Fibroblast of villous mesenchyme (primary cell): Measurements from ENCODE around the gene HTRA2. TPM values are rescaled to one million over a fixed set of nuclear protein-coding genes. Genes with fewer than 3 reads are reported as not detected.
"Not testable (repeated sequence)": the region's sequence is repeated elsewhere in the genome, so short reads cannot be mapped to it uniquely, and the experiment has no call there.

Source experiments
- DNase-seq: peaks from one replicate; pipeline ENCODE4 v3.0.0-alpha.2; 2010; ENCODE audit warnings: low read depth
- H3K4me3 ChIP-seq: 2 replicates; pipeline ENCODE4 v1.5.1; 2011; ENCODE audit warnings: low read depth, mild to moderate bottlenecking, low read length
- total RNA-seq: library from RNA; depleted of rRNA; stranded (reverse); fragments of >200 nt; gene quantifications from 2 replicates; pipeline ENCODE4 v1.2.3, GENCODE V29; 2012
- TF ChIP-seq, protein P1 (sequence below): IDR thresholded peaks from 2 replicates; pipeline ENCODE4 v1.5.1; 2012; ENCODE audit warnings: low read depth, mild to moderate bottlenecking, low read length; ENCODE audit not compliant: insufficient read depth

The HTRA2 gene
- 36.7 and 40.2 TPM in 2 replicates for total RNA-seq

DNA sequence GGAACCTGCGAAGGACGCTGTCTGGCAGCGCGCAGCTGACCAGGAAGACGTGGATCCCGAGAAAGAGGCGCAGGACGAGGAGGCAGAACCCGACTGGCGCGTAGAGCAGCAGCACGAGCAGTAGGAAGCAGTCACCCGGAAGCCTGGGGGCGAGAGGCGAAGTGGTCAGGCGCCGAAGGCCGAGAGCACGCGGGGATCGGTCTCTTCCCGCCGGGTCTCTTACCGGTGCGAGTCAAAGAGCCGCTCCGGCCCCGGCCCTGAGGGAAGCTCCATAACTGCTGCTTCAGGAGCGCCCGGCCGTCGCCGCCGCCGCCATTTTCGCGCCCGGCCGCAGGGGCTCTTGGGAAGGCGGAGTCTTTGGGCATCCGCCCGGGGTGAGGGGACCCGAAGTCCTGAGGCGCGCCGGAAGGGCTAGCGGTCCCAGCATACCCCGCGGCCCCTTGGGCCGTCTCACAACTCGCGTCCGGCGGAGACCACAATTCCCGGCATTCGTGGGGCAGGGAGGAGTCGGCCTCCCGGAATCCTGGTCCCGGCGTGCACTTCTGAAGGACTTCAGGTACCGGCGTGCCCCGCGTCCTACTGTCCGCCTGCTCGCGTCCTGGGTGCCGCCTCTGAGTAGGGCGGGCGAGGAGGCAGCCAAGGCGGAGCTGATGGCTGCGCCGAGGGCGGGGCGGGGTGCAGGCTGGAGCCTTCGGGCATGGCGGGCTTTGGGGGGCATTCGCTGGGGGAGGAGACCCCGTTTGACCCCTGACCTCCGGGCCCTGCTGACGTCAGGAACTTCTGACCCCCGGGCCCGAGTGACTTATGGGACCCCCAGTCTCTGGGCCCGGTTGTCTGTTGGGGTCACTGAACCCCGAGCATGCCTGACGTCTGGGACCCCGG is at the start of gene HTRA2, which contains the start of gene AUP1:
TSS of gene HTRA2 (plus strand) at position 577 of the 882 bp plus-strand sequence. CDS start at position 651, 74 bp downstream.
TSS of gene AUP1 (minus strand) at position 350 of the 882 bp plus-strand sequence. CDS start at position 273, 77 bp downstream.
- DNase-seq = peak; percentile 99
- TF ChIP-seq, protein P1, sequence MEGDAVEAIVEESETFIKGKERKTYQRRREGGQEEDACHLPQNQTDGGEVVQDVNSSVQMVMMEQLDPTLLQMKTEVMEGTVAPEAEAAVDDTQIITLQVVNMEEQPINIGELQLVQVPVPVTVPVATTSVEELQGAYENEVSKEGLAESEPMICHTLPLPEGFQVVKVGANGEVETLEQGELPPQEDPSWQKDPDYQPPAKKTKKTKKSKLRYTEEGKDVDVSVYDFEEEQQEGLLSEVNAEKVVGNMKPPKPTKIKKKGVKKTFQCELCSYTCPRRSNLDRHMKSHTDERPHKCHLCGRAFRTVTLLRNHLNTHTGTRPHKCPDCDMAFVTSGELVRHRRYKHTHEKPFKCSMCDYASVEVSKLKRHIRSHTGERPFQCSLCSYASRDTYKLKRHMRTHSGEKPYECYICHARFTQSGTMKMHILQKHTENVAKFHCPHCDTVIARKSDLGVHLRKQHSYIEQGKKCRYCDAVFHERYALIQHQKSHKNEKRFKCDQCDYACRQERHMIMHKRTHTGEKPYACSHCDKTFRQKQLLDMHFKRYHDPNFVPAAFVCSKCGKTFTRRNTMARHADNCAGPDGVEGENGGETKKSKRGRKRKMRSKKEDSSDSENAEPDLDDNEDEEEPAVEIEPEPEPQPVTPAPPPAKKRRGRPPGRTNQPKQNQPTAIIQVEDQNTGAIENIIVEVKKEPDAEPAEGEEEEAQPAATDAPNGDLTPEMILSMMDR = no peak
- peak within 1 kb of the TSS; percentile 77 for H3K4me3 ChIP-seq

GRCh38 chr2:74481431-74481830 is 48.3 kb upstream of the HTRA2 start:
- DNase-seq = no peak
- TF ChIP-seq, protein P1 = no peak
- H3K4me3 ChIP-seq = peak overlapping the region; percentile 99

- TF ChIP-seq, protein P1 = no peak
- DNase-seq = peak; percentile 33
- peak overlapping the region; percentile 99 for H3K4me3 ChIP-seq
Measured at GRCh38 chr2:74481961-74482800, 47.6 kb upstream of the HTRA2 start.

- peak within 1 kb of the TSS; percentile 99 for H3K4me3 ChIP-seq
- TF ChIP-seq, protein P1 = peak; percentile 92
- peak; percentile 96 for DNase-seq
Measured at GRCh38 chr2:74482801-74483674, 46.7 kb upstream of the HTRA2 start, which contains the start of the genes CCDC142 and TTC31. TSS of gene CCDC142 (minus strand) at chr2:74482998. CDS start at chr2:74482837, 161 bp downstream. TSS of gene TTC31 (plus strand) at chr2:74483081. CDS start at chr2:74483096, 15 bp downstream.

DNA sequence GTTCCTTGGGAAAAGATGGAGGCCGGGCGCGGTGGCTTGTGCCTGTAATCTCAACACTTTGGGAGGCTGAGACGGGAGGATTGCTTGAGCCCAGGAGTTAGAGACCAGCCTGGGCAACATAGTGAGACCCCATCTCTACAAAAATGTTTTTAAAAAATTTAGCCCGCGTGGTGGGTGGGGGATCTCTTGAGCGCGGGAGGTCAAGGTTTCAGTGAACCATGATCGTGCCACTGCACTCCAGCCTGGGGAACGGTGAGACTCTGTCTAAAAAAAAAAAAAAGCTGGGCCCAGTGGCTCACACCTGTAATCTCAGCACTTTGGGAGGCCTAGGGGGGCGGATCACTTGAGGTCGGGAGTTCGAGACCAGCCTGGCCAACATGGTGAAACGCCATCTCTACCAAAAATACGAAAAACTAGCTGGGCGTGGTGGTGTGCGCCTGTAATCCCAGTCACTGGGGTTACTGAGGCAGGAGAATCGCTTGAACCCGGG is 46.0 kb upstream of the HTRA2 start:
- DNase-seq = not testable (repeated sequence)
- peak overlapping the region; percentile 99 for H3K4me3 ChIP-seq

- TF ChIP-seq, protein P1 = no peak
- no peak for DNase-seq
- H3K4me3 ChIP-seq = no peak overlapping the region
Measured at GRCh38 chr2:74486141-74486540, 43.6 kb upstream of the HTRA2 start.
